Left hindlimb (tissue), 1 donor: ENCODE results near the gene ZBTB4.
"Not testable (repeated sequence)": the region's sequence is repeated elsewhere in the genome, so short reads cannot be mapped to it uniquely, and the experiment has no call there.

ENCODE experiments used
- DNase-seq: peaks from one replicate; pipeline ENCODE4 v3.0.0-alpha.2; 2018

ZBTB4 gene

DNA sequence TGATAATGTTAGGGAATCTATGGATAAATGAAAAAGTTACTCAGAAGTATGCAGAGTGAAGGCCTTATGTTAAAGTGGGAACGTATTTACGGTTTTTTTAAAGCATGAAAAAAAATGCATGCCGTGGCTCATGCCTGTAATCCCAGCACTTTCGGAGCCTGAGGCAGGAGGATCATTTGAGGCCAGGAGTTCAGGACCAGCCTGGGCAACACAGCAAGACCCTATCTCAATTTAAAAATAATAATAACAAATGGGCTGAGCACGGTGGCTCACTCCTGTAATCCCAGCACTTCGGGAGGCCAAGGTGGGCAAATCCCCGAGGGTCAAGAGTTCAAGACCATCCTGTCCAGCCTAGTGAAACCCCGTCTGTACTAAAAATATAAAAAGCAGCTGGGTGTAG, 10.7 kb upstream of the ZBTB4 start:
- no peak for DNase-seq

DNA sequence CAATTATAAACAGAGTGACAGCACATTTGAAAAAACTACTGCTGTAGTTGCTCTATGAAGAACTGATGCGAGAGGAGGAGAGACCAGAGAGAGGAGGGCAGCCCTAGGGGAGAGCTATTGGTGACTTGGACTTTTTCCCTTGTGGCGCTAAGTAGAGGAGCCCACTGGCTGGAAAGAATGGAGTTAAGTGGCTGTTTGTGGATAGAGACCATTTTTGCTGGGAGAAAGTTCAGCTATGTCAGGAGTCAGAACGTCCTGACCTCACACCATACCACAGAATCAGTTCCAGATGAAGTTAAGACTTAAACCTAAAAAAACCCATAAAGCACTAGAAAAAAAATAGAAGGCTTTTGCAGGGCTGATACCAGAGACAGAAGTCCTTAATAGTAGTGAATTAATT, 6.8 kb upstream of the ZBTB4 start:
- no peak for DNase-seq

GRCh38 chr17:7484919-7485377, 5.5 kb upstream of the ZBTB4 start:
- DNase-seq: no peak

DNA sequence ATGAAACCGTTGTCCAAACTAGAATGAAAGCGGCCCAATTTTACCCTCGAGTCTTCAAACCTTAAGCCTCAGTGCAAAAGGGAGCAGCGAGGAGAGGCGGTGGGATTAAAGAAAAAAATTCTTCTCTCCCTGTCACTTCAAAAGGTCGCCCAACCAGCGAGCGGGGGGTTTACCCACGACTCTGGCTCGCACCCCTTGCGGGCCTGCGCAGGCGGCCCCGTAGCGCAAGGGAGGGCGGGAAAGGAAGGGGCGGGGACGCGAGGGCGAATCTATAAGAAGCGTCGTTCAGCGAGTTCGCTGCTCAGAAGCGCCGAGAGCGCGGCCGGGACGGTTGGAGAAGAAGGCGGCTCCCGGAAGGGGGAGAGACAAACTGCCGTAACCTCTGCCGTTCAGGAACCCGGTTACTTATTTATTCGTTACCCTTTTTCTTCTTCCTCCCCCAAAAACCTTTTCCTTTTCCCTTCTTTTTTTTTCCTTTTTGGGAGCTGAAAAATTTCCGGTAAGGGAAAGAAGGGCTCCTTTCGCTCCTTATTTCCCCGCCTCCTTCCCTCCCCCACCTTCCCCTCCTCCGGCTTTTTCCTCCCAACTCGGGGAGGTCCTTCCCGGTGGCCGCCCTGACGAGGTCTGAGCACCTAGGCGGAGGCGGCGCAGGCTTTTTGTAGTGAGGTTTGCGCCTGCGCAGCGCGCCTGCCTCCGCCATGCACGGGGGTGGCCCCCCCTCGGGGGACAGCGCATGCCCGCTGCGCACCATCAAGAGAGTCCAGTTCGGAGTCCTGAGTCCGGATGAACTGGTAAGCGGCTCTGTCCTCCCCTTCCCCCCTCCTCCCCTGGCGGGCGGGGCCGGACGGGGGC, 4.9 kb upstream of the ZBTB4 start, which contains the start of gene POLR2A:
Gene POLR2A, plus strand, starts transcription at position 300 of the 852 bp plus-strand sequence.
- peak; percentile 99 for DNase-seq

DNA sequence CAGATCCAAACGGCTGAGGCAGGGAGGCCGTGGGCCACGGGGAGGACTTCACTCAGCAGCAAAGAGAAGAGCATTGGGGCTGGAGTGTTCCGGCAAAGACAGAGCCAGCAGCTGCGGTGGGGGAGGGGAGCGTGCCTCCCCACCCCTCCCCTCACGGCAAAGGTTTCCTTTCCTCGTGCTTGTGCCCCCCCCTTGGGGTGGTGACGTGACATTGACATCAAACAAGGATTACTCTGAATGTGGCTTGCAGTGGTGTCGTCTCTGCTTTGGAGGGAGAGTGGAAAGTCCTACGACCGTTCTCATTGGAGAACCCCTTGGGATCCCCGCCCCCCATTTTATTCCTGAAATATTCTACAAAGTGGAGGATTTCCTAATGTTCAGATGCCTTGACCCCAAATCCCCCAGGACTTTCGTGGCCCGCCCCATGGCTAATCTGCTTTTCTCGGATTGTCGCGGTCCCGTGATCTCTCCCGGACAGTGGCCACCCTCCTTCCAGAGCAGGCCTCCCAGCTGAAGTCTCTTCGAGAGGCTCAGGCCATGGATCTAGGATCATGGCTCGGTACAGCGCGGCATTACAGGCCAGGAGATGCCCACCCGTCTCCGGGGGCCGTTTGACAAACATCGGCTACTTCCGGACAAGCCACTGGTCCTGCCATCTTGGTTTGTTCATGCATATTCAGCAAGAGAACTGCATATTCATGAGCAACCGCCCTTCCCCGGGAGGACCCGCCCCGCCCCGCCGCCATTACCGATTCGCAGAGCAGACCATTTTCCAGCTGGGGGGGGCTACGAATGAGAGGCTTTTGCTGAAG, 4.0 kb upstream of the ZBTB4 start:
- DNase-seq: peak; percentile 97

- DNase-seq: not testable (repeated sequence)
These were observed 3.3 kb upstream of the ZBTB4 start for GRCh38 chr17:7482742-7483088.

- not testable (repeated sequence) for DNase-seq
These were observed 2.7 kb upstream of the ZBTB4 start for GRCh38 chr17:7481842-7482741.

- not testable (repeated sequence) for DNase-seq
These were observed 1.8 kb upstream of the ZBTB4 start, which contains the start of gene SLC35G6 for GRCh38 chr17:7481275-7481674. SLC35G6 (plus strand) TSS chr17:7481446; CDS start chr17:7481517, 71 bp downstream.

- DNase-seq: no peak
These were observed 606 bp upstream of the ZBTB4 start for GRCh38 chr17:7480089-7480384.

- DNase-seq: peak; percentile 68
These were observed 887 bp downstream of the ZBTB4 start for GRCh38 chr17:7478276-7479212.

- peak; percentile 70 for DNase-seq
These were observed 1.8 kb downstream of the ZBTB4 start for GRCh38 chr17:7477392-7478275.

DNA sequence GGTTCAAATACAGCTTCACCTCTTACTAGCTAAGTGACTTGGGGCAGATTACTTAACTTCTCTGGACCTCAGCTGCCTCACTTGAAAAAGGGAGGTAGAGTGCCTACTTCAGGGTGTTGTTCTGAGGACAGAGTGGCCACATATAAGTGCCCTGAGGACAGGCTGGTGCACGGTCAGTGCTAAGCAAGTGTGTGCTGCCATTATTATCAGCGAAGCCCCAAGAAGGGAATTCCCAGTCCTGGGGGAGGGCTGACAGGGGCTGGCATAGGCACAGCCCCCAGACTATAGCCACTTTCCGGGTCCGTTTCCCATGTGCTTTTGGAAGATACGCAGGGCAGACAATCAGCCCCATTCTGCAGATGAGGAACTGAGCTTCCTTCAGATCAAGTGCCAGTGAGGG, 2.5 kb downstream of the ZBTB4 start:
- no peak for DNase-seq

DNA sequence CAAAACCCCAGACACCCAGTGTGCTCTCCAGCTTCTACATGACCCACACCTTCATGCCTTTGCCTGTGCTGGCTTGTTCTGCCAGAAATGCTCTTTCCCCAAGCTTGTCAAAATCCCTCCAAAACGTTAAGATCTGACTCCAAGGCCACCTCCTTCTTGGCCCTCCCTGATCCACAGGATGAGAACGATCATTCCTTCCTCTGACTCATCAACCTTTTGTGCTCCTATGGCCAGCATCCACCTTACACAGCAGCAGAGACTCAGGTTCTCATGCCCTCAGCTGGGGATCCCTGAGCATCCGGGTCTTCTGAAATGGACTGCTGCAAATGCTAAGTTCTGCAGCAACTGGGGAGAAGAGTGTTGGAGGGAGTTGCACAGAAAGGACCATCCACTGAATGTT, 2.9 kb downstream of the ZBTB4 start:
- DNase-seq: no peak

- DNase-seq: no peak
These were observed 3.5 kb downstream of the ZBTB4 start for GRCh38 chr17:7475764-7476422.

DNA sequence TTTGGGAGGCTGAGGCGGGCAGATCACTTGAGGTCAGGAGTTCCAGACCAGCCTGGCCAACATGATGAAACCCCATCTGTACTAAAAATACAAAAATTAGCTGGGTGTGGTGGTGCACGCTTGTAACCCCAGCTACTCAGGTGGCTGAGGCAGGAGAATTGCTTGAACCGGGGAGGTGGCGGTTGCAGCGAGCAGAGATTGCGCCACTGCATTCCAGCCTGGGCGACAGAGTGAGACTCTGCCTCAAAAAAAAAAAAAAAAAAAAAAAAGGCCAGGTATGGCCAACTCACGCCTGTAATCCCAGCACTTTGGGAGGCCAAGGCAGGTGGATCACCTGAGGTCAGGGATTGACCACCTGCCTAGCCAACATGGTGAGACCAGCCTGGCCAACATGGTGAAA, 4.7 kb downstream of the ZBTB4 start:
- not testable (repeated sequence) for DNase-seq

- DNase-seq: no peak
These were observed 7.7 kb downstream of the ZBTB4 start for GRCh38 chr17:7471729-7472128.

DNA sequence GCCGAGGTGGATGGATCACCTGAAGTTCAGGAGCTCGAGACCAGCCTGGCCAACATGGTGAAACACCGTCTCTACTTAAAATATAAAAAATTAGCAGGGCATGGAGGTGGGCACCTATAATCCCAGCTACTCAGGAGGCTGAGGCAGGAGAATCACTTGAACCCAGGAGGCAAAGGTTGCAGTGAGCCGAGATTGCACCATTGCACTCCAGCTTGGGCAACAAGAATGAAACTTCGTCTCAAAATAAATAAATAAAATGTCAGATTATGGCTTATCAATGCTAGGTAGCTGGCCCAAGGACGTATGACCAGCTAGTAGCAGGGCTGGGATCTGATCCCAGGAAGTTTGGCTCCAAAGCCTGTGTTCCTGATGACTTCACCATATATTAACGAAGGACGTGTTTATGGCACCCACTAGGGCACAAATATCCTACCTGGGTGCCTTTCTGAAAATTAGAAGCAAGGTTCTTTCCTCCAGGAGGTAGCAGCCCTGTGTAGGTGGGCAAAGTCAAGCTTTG, 8.9 kb downstream of the ZBTB4 start:
- not testable (repeated sequence) for DNase-seq

DNA sequence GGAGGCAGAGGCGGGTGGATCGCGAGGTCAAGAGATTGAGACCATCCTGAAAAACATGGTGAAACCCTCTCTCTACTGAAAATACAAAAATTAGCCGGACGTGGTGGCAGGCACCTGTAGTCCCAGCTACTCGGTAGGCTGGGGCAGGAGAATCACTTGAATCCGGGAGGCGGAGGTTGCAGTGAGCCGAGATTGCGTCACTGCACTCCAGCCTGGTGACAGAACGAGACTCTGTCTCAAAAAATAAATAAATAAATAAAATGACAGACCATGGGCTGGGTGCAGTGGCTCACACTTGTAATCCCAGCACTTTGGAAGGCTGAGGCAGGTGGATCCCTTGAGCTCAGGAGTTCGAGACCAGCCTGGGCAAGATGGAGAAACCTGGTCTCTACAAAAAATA, 9.6 kb downstream of the ZBTB4 start:
- DNase-seq: not testable (repeated sequence)

DNA sequence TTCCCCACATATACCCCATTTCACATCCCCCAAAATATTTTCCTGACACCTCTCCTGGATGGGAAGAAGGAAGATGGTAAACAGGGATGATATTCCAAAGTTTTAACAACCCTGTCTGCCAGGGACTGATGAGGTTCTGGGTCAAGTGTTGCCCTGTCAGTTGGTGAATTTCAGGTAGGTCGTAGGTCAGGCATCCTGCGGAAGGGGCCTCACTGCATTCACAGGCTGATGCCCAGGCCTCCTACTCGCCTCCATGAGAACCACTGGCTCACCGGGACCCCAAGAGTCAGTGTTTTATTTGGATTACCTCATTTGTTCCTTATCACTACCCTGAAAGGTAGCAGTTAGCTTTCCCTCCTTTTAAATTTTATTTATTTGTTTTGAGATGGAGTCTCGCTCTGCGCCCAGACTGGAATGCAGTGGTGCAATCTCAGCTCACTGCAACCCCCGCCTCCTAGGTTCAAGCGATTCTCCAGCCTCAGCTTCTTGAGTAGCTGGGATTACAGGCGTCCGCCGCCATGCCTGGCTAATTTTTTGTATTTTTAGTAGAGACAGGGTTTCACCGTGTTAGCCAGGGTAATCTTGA, 10.5 kb downstream of the ZBTB4 start:
- no peak for DNase-seq
